ENCODE data around the gene CALML6.

The CALML6 gene

GRCh38 chr1:1914101-1914970 lies 724 bp upstream of the CALML6 start:
- no peak for DNase-seq

DNA sequence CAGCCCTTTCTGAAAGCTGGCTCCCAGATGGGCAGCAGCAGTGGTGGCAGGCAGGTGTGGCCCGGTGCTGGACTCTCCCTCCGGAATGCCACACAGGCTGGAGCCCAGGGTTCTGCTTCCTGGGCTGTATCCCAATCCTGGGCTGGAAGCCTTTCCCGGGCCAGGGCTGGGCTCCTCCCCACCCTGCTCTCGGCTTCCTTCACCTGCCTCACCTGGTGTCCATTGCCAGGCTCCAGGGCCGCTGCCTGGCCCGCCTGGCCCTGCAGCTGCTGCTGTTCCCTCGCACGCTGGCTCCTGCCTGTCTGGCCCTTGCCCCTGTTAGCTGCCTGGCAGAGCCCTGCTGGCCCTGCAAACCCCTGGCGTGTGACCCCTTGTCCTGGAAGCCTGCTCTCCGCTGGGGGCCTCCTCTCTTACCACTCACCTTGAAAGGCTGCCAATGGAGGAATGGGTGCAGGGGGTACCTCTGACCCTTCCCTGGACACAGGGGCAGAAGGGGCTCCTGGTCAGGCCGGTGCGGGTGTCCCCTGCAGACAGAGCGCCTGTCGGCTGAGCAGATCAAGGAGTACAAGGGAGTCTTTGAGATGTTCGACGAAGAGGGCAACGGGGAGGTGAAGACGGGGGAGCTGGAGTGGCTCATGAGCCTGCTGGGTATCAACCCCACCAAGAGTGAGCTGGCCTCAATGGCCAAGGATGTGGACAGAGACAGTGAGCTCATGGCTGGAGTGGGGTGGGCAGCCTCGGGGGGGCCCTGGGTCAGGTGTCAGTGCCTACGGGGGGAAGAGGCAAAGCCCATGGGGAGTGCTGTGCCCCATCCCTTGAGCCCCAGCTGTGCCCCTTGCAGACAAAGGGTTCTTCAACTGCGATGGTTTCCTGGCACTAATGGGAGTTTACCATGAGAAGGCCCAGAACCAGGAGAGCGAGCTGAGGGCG lies 1.1 kb downstream of the CALML6 start:
- no peak for DNase-seq

DNA sequence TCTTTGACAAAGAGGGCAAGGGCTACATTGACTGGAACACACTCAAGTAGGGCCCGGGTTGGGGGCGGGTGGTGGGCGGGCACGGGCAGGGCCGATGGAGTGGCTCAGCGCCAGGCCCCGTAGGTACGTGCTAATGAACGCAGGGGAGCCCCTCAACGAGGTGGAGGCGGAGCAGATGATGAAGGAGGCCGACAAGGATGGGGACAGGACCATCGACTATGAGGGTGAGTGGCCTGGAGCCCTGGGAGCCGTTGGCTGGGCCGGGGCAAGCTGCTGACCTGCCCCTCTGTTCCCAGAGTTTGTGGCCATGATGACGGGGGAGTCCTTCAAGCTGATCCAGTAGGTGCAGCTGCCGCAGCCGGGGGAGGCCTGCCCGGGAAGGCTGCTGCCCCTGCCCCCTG lies 1.8 kb downstream of the CALML6 start:
- no peak for DNase-seq

DNA sequence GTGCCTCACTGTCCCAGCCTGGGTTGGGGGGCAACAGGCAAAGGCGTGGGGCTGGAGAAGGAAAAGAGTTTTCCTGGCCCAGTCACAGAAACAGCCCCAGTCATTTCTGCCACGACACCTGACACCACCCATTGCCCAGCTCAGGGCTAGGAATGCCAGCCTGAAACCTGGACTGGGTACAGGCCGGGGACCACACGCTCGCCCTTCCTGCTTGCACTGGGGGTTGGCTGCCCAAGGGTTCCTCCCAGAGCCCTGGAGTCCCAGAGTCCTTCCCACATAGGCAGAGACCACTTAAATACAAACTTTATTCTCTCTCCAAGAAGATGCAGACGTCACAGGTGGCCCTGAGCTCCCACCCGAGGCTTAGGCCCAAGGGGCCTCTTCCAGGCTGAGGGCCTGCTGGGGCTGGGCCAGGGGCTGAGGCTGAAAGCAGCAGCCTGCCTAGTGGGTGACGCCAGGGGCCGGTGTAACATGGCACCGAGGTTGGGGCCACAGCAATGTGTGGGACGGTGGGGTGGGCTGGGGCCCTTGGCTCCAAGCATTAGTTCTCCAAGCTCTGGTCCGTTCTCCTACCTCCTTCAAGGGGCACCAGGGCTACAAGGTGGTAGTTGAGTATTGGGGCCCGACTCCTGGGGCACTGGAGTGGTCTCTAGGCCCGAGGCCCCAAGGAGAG lies 2.4 kb downstream of the CALML6 start:
- DNase-seq: no peak

GRCh38 chr1:1917995-1918900 lies 3.2 kb downstream of the CALML6 start:
- DNase-seq: no peak

GRCh38 chr1:1918901-1919303 lies 3.8 kb downstream of the CALML6 start, which contains the start of gene TMEM52:
Gene TMEM52, minus strand, starts transcription at chr1:1919279. Its CDS starts 14 bp downstream, at chr1:1919265.
- no peak for DNase-seq

- peak; percentile 99 for DNase-seq
Observed at GRCh38 chr1:1919304-1920056, 4.4 kb downstream of the CALML6 start.

- DNase-seq: no peak
Observed at GRCh38 chr1:1920057-1920607, 5.1 kb downstream of the CALML6 start.

DNA sequence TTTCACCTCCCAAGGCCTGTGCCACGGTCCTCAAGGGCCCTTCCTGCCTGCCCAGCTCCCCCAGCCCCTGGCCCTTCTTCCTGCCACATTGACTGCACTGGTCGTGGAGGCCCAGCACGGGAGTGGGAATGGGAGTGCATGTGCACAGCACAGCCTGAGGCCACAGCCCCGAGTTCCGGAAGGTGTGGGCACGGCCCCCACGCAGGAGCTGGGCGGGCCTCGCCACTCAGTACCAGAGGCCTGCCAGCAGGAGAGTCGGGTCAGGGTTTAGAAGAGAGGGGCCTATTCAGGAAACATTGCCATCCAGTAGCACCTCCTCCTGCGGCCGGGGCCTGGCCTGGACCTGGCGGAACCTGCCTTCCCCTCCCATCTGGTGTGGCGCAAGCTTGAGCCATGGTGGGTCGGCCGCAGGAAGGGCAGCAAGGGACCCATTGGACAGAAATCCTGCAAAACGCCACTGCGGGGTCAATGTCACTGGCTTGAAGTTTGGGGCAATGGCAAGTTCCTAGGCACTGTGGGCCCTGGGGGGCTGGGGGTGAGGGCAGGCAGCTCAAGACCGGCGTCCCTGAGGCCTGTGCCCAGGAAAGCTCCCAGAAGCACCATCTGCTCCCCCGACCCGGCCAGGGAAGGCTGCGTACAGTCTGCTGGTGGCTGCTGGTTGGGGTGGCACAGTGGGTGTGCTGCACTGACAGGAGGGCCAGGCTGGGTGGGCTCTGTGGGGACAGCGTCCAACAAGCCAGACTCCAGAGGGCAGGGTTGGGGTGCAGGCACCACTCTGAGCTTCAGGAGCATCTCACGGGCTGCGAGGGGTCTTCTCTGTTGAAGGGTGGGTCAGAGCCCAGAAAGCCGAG lies 5.8 kb downstream of the CALML6 start:
- DNase-seq: no peak

- DNase-seq: no peak
Observed at GRCh38 chr1:1921459-1921862, 6.4 kb downstream of the CALML6 start.

DNA sequence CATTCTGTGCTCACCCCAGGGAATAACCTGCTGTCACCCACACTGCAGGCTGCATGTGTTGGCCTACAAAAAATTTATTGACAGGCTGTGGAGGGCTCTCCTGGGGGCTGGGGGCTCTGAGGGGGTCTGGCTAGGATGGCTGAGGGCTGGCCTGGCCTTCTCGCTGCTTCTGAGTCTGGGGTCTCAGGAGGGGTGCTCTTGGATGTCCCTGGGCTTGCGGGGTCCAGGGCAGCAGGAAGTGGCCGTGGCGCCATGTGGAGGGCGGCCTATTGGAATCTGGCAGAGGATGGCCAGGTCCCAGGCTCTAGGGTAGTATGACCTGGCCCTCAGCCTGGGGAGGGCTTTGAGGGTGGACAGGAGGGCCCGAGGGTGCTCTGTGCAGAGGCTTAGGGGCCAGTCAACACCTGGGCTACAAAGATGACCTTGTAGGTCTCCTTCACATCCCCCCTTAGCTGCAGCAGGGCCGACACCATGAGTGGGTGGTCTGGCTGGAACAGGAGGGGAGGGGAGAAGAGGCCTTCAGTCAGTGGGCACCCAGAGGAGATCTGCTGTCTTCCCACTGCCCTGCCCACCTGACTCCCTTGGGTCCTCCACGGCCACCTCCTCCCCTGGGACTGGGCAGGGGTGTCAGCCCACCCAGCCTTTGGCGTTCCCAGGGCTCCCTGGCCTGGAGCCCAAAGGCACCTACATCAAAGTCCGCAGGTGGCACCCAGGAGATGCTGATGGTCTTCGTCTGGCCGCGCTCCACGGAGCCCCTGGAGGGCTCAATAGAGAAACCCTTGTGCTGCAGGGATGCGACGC lies 7.0 kb downstream of the CALML6 start:
- no peak for DNase-seq

DNA sequence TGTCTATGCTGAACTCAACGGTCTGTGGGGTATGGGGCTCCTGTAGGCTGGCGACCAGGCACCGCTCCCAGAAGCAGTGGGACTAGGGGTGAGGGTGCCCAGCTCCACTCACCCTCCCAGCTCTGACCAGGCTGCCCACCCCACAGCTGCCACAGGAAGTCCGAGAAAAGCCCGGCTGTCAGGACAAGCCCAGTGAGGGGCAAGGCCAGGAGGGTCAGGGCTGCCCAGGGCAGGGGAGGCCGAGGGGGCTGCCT lies 7.6 kb downstream of the CALML6 start:
- DNase-seq: no peak

DNA sequence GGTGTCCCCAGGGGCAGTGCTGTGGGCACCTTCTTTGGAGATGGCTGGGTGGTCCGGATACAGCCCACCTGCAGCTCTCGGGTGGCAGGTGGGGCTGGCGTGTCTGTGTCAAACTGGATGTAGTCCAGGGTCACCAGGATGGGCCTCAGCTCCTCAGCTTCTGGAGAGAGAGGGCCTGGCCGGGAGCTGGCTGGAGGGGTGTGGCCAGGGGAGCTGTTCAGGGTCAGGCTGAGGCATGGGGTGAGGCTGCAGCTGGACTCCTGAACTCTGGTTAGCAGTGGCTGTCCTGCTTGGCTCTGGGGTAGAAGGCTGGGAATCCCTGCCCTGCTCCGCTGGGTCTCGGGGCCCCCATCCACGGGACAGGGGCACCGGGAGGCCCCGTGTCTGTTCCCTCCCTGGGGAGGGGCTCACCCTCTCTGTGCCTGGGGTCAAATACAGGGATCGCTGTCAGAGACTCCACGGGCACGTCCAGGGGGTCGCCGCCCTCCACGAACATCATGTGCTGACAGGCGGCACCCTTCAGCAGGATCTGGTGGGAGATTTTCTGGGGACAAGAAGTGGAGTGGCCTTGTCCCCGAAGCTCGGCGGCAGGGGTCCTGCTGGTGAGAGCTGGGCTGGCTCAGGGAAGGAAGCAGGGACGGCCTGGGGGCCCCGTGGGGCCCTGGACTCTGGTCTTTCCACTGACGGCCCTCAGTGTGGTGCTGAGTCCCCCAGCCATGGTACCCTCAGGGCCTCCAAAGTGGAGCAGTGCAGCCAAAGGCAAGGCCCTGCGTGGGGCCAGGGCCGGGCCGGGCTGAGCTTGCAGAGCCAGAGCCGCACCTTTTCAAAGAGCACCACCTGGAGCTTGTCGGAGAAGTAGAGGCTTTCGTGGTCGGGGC lies 8.1 kb downstream of the CALML6 start:
- no peak for DNase-seq

DNA sequence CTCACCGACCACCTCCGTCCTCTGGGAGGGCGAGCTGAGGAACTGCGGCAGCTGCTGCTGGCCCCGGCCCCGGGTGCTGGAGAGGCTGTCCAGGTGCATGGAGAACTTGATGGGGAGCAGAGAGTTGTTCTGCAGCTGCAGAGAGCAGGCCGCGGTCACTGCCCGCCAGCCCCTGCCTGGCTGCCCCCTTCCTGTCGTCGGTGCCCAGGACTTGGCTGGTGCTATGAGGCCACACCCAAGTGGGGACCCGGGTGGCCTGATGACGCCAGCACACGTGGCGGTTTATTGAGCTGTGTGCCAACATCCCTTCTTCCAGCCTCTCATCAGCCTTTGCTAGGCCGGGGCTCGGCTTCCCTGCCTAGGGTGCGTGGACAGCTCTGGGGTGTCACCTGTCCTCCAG lies 9.3 kb downstream of the CALML6 start:
- no peak for DNase-seq

DNA sequence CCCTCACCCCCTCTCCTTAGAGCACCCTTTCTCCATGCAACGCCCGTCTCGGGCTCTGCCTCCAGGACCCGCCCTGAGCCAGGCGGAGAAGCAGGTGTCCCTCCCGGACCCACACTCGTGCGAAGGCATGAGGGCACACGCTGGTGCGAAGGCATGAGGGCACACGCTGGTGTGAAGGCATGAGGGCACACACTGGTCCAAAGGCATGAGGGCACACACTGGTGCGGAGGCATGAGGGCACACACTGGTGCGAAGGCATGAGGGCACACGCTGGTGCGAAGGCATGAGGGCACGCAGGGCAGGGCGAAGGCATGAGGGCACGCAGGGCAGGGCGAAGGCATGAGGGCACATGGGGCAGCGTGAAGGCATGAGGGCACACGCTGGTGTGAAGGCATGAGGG lies 9.8 kb downstream of the CALML6 start:
- DNase-seq: no peak

GRCh38 chr1:1925437-1926345 lies 10.6 kb downstream of the CALML6 start:
- DNase-seq: no peak

- DNase-seq: no peak
Observed at GRCh38 chr1:1926346-1926811, 11.3 kb downstream of the CALML6 start.

Data from stimulated activated CD8-positive, alpha-beta memory T cell treated with anti-CD3 and anti-CD28 coated beads, Interleukin-4, amount 100 ng/mL, for 48 hours (primary cell).